ENCODE data around the gene PLEKHH1.
"Not testable (repeated sequence)": the region's sequence is repeated elsewhere in the genome, so short reads cannot be mapped to it uniquely, and the experiment has no call there.

Gene PLEKHH1

GRCh38 chr14:67533754-67534085 is 630 bp downstream of the PLEKHH1 start:
- no peak for DNase-seq (ENCODE audit: low spot score)

DNA sequence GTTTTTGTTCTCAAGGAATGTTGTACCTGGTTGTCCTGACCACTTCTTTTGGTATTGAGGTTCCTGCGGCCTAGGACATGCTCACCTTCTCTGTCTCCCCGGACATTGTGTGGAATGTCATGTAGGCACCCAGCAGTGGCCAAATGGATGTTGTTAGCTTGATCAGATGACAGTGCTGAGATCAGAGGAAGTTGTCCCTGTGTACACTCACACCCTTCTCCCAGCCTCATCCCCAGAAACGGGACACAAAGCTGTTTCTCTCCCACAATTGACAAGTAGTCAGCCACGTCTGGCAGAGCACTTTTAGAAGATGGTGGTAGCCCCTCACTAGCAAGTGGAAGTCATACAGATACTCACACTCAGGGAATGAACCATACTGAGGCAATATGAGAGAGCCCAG is 3.0 kb downstream of the PLEKHH1 start:
- DNase-seq (ENCODE audit: low spot score), result no peak

- no peak for DNase-seq (ENCODE audit: low spot score)
These were observed 4.6 kb downstream of the PLEKHH1 start for GRCh38 chr14:67537736-67538135.

GRCh38 chr14:67538501-67538900 is 5.4 kb downstream of the PLEKHH1 start:
- no peak for DNase-seq (ENCODE audit: low spot score)

DNA sequence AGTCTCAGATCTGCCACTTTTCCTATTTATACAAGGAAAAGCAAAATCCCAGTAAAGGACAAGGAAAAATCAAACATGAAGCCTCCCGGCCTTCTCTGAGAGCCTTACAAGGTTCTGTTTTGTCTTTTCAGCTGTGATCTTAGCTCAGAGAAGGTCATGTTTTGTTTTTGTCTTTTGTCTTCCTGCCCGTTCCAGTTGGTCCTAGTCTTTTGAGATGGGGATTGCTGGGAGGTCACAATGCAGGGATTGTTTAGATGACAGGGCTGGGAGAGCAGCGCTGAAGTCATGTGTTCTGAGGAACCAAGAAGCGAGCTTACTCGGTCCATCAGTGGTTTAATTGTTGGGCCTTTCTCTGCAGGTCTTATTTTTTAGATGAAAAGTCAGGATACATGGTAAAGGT is 6.0 kb downstream of the PLEKHH1 start:
- no peak for DNase-seq (ENCODE audit: low spot score)

DNA sequence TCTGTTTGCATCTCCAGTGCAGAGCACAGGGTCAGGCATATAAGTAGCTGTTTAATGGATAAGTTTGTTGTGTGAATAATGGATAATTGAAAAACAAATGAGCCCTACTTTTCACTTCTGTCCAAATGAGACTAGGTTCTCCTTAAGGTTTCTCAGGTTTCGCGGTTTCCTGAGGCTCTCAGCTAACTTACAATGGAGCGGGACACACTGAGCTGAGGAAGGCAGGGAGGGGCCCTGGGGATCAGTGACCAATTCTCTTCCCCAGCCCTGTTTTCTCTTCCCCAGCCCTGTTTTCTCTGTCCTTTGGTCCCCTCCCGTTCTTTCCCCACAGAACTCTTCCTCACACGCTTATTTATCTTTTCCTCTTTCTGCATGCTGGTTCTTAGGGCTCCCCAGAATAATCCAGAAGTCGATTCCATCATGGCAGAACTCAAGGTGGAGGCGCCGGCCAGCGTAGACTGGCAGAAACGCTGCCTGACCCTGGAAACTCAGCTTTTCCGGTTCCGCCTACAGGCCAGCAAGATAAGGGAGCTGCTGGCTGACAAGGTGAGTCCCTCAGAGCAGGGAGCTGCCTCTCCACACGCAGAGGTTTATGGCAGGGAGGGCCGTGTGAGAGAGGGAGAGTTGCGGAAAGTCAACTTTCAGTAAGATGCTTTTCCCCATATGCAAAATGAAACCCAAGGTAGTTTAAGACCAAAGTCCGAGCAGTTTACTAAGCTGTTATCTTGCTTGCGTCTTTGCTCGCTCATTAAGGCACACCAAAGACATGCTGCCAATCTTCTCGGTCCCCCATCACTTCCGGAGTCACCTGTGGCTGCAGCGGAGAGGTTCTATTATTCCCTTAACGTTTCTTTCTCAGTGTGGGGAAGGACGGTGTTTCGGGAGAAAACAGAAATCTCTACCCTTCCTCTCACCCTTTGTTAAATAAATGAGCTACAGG is 8.6 kb downstream of the PLEKHH1 start:
- no peak for DNase-seq (ENCODE audit: low spot score)

DNA sequence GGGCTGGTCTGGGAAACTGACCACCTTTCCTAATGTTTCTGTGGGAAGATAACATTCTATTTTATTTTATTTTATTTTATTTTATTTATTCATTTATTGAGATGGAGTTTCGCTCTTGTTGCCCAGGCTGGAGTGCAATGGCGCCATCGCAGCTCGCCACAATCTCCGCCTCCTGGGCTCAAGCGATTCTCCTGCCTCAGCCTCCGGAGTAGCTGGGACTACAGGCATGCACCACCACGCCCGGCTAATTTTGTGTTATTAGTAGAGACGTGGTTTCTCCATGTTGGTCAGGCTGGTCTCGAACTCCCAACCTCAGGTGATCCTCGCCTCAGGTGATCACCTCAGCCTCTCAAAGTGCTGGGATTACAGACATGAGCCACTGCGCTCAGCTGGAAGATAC is 9.5 kb downstream of the PLEKHH1 start:
- DNase-seq (ENCODE audit: low spot score), result not testable (repeated sequence)

DNA sequence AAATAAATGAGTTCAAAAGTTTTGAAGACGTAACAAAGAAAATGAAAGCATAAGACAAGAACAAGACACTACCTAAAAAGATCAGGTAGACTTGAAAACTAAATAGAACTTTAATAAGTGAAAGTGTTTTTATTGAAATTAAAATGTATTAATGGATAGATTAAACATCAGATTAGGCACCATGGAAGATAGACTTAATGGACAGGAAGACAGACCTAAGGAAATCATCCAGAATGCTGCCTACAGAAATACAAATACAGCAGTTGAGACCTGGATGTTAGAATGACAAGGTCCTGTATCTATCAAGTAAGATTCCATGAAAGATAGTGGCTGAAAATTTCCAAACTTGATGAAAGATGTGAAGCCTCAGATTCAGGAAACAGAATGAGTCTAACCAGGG is 11.5 kb downstream of the PLEKHH1 start:
- no peak for DNase-seq (ENCODE audit: low spot score)

DNA sequence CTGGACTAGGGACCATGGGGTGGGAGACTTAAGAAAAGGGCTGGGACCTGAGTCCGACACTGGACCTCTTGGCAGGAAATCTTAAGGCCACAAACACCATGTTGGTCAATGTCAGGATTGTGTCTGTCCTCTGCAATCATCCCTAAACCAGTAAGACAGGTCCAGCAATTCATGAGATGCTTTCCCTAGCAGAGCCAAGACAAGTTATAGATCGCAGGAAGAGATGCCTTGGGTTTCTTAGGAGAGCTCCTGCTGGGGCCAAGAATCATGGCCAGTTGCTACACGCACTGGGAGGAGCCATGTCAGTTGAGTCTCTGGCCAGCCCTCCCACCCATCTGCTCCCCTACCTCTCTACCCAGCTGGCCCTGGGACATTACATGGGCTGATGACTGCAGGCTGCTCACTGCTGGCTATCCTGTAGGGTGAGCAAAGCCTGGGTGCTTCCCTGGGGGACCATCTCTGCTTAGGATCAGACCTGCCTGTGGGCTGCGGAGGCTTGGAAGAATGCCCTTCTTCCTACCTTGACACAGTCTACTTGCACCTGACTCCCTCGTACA is 14.2 kb downstream of the PLEKHH1 start:
- DNase-seq (ENCODE audit: low spot score), result no peak

DNA sequence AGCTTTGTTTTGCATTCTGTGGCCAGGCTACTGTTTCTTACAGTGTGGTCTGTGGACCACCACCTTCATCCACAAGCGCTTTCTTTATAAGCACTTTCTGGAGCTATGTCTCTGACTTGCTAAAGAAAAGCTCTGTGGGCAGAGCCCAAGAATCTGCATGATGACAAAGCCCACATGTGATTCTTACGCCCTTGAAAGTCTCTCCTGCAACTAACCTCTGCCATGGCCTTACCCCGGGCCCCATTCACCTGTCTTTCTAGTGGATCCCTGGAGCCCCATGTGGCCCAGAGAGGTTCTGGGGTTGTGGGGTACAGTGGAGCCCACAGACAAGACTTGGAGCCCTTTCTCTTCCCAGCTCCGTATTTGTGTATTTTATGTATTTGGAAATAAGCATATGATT is 16.6 kb downstream of the PLEKHH1 start:
- DNase-seq (ENCODE audit: low spot score), result no peak

DNA sequence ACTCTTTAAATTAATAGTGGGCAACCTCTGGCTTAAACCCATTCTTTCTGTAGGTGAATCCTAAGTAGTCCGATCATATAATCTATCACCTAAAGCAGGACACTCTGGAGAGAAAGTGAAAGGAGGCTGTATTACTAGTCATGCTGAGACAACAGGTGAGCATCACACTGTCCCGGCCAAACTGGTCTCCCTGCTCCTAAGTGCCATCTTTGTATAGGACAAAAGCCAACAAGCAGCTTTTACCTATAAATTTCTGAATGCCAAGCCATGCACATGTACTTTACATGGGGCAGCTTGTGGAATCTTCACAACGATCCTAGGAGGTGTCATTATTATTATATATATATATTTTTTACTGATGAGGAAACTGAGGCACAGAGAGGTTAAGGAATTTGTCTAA is 18.0 kb downstream of the PLEKHH1 start:
- DNase-seq (ENCODE audit: low spot score), result no peak

DNA sequence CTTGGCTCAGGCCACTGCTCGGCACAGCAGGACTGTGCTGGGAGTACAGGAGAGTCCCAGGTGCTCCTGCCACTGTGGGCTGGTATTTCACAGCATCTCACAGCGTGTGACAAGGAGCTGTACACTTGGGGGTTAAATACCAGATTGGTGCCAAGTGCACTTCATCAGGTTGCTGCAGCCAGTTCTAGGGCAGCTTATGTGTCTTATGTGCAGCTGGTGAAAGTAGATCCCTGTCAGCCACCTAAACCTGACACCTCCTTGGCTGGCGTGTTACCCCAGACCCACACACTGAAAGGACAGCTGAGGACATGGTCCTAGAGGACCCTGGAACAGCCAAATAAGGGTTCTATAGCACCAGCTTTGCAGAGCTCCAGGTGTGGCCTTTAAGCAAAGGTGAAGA is 18.9 kb downstream of the PLEKHH1 start:
- DNase-seq (ENCODE audit: low spot score), result no peak

GRCh38 chr14:67553547-67553946 is 20.5 kb downstream of the PLEKHH1 start:
- no peak for DNase-seq (ENCODE audit: low spot score)

DNA sequence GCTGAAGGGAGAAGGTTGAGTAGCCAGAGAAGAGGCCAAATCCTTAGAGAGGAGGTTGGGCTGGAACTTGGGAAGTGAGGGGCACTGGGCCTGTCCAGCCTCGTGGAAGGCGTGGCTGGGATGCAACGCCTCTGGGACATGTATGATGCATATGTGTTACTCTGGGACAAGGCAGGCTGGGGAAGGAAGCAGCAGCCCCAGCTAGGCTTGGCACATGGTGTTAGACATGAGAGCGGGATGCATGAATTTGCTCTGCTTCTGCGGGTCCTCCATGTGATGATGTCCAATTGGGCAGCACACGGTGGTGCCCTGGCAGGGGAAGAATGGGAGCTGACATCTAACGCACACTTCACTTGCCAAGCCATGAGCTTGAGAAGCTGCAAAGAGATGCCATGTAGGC is 21.3 kb downstream of the PLEKHH1 start:
- DNase-seq (ENCODE audit: low spot score), result no peak

GRCh38 chr14:67555518-67556090 is 22.5 kb downstream of the PLEKHH1 start:
- no peak for DNase-seq (ENCODE audit: low spot score)

DNA sequence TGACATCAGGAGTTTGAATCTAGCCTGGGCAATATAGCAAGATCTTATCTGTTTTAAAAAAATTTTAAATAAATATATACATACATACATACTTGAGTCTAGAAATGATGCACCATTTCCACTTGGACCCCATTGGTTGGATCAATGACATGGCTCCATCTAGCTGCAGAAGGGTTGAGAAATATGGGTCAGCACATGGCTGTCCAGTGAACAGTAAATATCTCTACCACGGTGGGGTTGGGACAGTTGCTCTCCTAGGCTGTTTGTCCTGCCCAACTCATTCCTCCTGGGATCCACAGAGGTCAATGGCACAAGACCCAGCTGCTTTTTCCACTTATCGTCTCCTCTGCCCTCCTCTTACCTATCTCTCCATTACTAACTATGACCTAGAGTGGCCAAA is 23.6 kb downstream of the PLEKHH1 start:
- DNase-seq (ENCODE audit: low spot score), result no peak

DNA sequence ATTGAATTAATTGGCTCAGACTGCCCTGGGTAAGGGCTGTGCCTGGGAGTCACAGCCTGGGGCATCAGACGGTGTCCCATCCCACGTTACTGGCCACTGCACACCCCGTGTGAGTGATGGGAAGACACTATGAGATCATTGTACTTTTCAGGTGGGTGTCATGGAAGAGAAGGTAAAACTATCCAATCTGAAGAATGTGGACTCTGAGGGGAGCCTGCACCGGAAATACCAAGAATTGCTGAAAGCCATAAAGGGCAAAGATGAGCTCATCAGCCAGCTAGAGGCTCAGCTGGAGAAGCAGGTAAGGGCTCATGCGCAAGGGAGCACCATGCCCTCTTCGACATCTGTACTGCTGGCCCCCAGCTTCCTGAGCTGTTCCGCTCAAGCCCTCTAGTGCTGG is 24.0 kb downstream of the PLEKHH1 start:
- DNase-seq (ENCODE audit: low spot score), result peak; percentile 46

DNA sequence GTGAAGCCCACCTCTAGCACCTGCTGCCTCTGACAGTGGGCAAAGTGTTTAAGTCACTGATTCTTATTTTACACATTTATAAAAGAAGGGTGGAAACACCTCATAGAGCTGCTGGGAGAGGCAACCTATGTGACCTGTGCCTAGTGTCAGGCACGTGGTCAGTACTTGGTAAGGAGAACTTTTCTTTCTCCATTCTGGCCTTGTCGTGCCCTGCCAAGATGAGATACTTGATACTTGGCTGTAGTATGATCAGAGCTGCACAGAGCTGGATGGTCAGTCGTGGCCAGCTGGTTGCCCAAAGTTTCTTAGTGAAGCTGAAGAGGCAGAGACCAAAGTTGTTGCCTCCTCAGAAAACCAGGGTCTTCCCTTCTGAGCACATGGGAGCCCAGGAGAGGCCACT is 24.6 kb downstream of the PLEKHH1 start:
- no peak for DNase-seq (ENCODE audit: low spot score)

- no peak for DNase-seq (ENCODE audit: low spot score)
These were observed 26.5 kb downstream of the PLEKHH1 start for GRCh38 chr14:67559639-67560038.

GRCh38 chr14:67562025-67562775 is 29.1 kb downstream of the PLEKHH1 start:
- DNase-seq (ENCODE audit: low spot score), result no peak

- no peak for DNase-seq (ENCODE audit: low spot score)
These were observed 29.7 kb downstream of the PLEKHH1 start for GRCh38 chr14:67562776-67563150.

DNA sequence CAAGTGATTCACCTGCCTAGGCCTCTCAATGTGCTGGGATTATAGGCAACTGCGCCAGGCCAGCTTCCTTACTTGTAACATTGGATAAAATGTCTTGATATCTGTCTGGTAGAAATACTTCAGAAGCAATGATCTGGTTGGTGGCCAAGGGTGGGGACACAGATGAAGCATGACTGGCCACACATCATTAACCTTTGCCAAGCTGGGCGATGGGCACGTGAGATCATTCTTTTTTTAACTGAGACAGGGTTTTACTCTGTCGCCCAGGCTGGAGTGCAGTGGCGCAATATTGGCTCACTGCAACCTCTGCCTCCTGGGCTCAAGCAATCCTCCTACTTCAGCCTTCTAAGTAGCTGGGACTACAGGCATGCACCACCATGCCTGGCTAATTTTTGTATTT is 31.1 kb downstream of the PLEKHH1 start:
- DNase-seq (ENCODE audit: low spot score), result no peak

DNA sequence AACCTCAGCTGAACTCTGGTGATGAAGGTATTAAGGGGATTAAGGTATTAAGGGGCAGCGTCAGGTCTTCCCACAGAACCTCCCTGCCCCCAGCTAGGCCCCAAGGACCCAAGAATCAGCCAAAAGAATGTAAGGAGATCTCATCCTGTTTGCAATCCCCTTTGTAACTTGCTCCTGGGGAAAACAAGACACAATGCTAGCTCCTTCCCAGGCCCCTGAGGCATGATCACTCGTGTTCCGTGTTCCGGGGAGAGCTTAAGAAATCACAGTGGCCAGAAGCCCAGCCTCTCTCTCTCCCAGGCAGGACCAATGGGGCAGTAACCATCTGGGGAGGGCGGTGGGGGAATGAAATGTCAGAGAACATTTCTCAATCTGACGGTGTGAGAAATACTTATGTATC is 33.8 kb downstream of the PLEKHH1 start:
- DNase-seq (ENCODE audit: low spot score), result no peak

Measured in hepatic stellate cell (primary cell).